HepG2 (cell line): ENCODE measurements around the gene JSRP1. TPM values are rescaled to one million over a fixed set of nuclear protein-coding genes. Genes with fewer than 3 reads are reported as not detected.

ENCODE experiments used
- CAMTA2 ChIP-seq: sonication (generic); formaldehyde crosslinking; IDR thresholded peaks from 2 replicates; pipeline ENCODE4 v1.4.0; 2020; ENCODE audit warnings: mild to moderate bottlenecking, missing genetic modification reagents, borderline replicate concordance
- CCDC6 ChIP-seq: sonication (generic); formaldehyde crosslinking; IDR thresholded peaks from 2 replicates; pipeline ENCODE4 v1.8.1; 2022; ENCODE audit warnings: mild to moderate bottlenecking, missing genetic modification reagents, moderate library complexity
- KAT7 ChIP-seq: IDR thresholded peaks from 2 replicates; pipeline ENCODE4 v1.6.1; 2018; ENCODE audit warnings: borderline replicate concordance, missing compliant biosample characterization
- MTA3 ChIP-seq: sonication (generic); formaldehyde crosslinking; IDR thresholded peaks from 2 replicates; pipeline ENCODE4 v1.4.0; 2020; ENCODE audit warnings: missing genetic modification reagents
- MXD4 ChIP-seq: IDR thresholded peaks from 2 replicates; pipeline ENCODE4 v1.6.1; 2016; ENCODE audit warnings: mild to moderate bottlenecking, missing biosample characterization, missing genetic modification reagents
- RORA ChIP-seq: sonication (generic); formaldehyde crosslinking; IDR thresholded peaks from 2 replicates; pipeline ENCODE4 v1.5.0; 2020; ENCODE audit warnings: mild to moderate bottlenecking, missing genetic modification reagents, moderate library complexity
- SP5 ChIP-seq: IDR thresholded peaks from 2 replicates; pipeline ENCODE4 v1.6.1; 2016; ENCODE audit warnings: low read depth, borderline replicate concordance
- SSRP1 ChIP-seq: IDR thresholded peaks from 2 replicates; pipeline ENCODE4 v1.6.1; 2016; ENCODE audit warnings: control low read depth
- TARDBP ChIP-seq: sonication (generic); formaldehyde crosslinking; IDR thresholded peaks from 2 replicates; pipeline ENCODE4 v1.8.0; 2022; ENCODE audit warnings: mild to moderate bottlenecking, missing genetic modification reagents
- ZKSCAN8 ChIP-seq: IDR thresholded peaks from 2 replicates; pipeline ENCODE4 v1.6.1; 2016; ENCODE audit warnings: borderline replicate concordance, missing genetic modification reagents, missing compliant biosample characterization
- ZMYM4 ChIP-seq: sonication (generic); formaldehyde crosslinking; IDR thresholded peaks from 2 replicates; pipeline ENCODE4 v1.8.1; 2023; ENCODE audit warnings: mild to moderate bottlenecking, missing genetic modification reagents
- ZNF205 ChIP-seq: IDR thresholded peaks from 2 replicates; pipeline ENCODE4 v1.6.1; 2018; ENCODE audit warnings: missing biosample characterization, missing genetic modification reagents
- ZNF496 ChIP-seq: sonication (generic); formaldehyde crosslinking; IDR thresholded peaks from 2 replicates; pipeline ENCODE4 v1.8.1; 2023; ENCODE audit warnings: mild to moderate bottlenecking, moderate library complexity, missing genetic modification reagents; ENCODE audit not compliant: insufficient replicate concordance
- ZNF564 ChIP-seq: sonication (generic); formaldehyde crosslinking; IDR thresholded peaks from 2 replicates; pipeline ENCODE4 v1.8.1; 2023; ENCODE audit warnings: mild to moderate bottlenecking, missing genetic modification reagents
- polyA plus RNA-seq, 8 experiments: library from polyadenylated mRNA; depleted of rRNA in 3 of 8; stranded (reverse) in 7 of 8; unstranded in 1 of 8; fragments of >200 nt; fragmentation: Illumina TruSeq in 4 of 8; extraction: Trizol in 4 of 8; gene quantifications; 2 replicates each; pipeline versions ENCODE4 v1.2.1 to v1.2.3, GENCODE V29; 2011 to 2016; ENCODE audit warnings: low read depth in 4 of 8, missing spikeins in 1 of 8, mixed read lengths in 1 of 8; ENCODE audit not compliant: insufficient read depth in 1 of 8
- total RNA-seq, 5 experiments: library from RNA; depleted of rRNA; stranded (reverse); fragments of >200 nt; fragmentation: Illumina TruSeq; extraction: Trizol; gene quantifications; 2 replicates each; pipeline ENCODE4 v1.2.3, GENCODE V29; 2016; ENCODE audit warnings: low read depth in 1 of 5
- TF ChIP-seq, protein P1 (sequence below): sonication (generic); formaldehyde crosslinking; IDR thresholded peaks from 2 replicates; pipeline ENCODE4 v1.4.0; 2020; ENCODE audit warnings: mild to moderate bottlenecking, missing genetic modification reagents
- TF ChIP-seq, protein P2 (sequence below): sonication (generic); formaldehyde crosslinking; IDR thresholded peaks from 2 replicates; pipeline ENCODE4 v1.9.0; 2021; ENCODE audit warnings: missing genetic modification reagents, mild to moderate bottlenecking, borderline replicate concordance
- TF ChIP-seq, protein P3 (sequence below): sonication (generic); formaldehyde crosslinking; IDR thresholded peaks from 2 replicates; pipeline ENCODE4 v1.4.0; 2020; ENCODE audit warnings: mild to moderate bottlenecking, missing genetic modification reagents
- TF ChIP-seq, protein P4 (sequence below): IDR thresholded peaks from 2 replicates; pipeline ENCODE4 v1.4.0; 2020; ENCODE audit warnings: mild to moderate bottlenecking, missing genetic modification reagents
- TF ChIP-seq, protein P5 (sequence below): sonication (generic); formaldehyde crosslinking; conservative IDR thresholded peaks from 2 replicates; pipeline ENCODE4 v1.8.0; 2022; ENCODE audit warnings: low read depth, missing genetic modification reagents
- TF ChIP-seq, protein P6 (sequence below): sonication (generic); formaldehyde crosslinking; IDR thresholded peaks from 2 replicates; pipeline ENCODE4 v1.4.0; 2020; ENCODE audit warnings: missing genetic modification reagents

JSRP1 gene
- total and polyA plus RNA-seq, 2 of the 13 experiments (the other 11 are each of a cell fraction or from before 2014, with no cell fraction given) = 0.16 to 0.38 TPM

DNA sequence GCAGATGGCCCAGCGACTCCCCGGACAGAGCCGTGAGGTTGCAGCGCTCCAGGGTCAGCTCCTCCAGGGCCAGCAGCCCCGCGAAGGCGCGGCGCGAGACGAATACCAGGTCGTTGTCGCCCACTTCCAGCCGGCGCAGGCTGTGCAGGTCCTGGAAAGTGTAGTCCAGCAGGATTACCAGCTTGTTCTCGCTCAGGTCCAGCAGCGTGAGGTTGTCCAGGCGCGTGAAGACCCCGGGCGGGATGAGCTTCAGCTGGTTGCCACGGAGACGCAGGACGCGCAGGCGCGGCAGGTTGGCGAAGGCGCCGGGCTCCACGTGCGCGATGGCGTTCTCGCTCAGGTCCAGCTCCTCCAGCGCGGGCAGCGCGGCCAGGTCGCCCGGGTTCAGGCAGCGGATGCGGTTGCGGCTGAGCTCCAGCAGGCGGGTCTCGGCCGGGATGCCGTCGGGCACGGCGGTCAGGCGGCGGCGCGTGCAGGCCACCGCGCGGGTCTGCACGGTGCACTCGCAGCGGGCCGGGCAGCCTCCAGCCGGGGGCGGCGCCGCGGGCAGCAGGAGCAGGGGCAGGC, 35.1 kb upstream of the JSRP1 start (continued):
- TF ChIP-seq, protein P1, sequence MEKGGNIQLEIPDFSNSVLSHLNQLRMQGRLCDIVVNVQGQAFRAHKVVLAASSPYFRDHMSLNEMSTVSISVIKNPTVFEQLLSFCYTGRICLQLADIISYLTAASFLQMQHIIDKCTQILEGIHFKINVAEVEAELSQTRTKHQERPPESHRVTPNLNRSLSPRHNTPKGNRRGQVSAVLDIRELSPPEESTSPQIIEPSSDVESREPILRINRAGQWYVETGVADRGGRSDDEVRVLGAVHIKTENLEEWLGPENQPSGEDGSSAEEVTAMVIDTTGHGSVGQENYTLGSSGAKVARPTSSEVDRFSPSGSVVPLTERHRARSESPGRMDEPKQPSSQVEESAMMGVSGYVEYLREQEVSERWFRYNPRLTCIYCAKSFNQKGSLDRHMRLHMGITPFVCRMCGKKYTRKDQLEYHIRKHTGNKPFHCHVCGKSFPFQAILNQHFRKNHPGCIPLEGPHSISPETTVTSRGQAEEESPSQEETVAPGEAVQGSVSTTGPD = no peak
- TF ChIP-seq TARDBP (CRISPR knock-in tag) = no peak
- TF ChIP-seq SP5 = no peak
- no peak for TF ChIP-seq CAMTA2 (CRISPR knock-in tag)
- no peak for TF ChIP-seq ZMYM4 (CRISPR knock-in tag)
- no peak for TF ChIP-seq SSRP1 (CRISPR knock-in tag)
- no peak for TF ChIP-seq MTA3
- TF ChIP-seq KAT7 = no peak
- TF ChIP-seq, protein P2, sequence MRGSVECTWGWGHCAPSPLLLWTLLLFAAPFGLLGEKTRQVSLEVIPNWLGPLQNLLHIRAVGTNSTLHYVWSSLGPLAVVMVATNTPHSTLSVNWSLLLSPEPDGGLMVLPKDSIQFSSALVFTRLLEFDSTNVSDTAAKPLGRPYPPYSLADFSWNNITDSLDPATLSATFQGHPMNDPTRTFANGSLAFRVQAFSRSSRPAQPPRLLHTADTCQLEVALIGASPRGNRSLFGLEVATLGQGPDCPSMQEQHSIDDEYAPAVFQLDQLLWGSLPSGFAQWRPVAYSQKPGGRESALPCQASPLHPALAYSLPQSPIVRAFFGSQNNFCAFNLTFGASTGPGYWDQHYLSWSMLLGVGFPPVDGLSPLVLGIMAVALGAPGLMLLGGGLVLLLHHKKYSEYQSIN (CRISPR knock-in tag) = no peak
- TF ChIP-seq ZKSCAN8 (CRISPR knock-in tag) = no peak
- no peak for TF ChIP-seq ZNF564 (CRISPR knock-in tag)
- peak; percentile 41; the same call in 1 of the 2 replicates for TF ChIP-seq MXD4 (CRISPR knock-in tag)
- TF ChIP-seq RORA (CRISPR knock-in tag) = no peak
- TF ChIP-seq, protein P3, sequence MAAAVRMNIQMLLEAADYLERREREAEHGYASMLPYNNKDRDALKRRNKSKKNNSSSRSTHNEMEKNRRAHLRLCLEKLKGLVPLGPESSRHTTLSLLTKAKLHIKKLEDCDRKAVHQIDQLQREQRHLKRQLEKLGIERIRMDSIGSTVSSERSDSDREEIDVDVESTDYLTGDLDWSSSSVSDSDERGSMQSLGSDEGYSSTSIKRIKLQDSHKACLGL = peak; percentile 72; the same call in 1 of the 2 replicates
- TF ChIP-seq ZNF205 (CRISPR knock-in tag) = no peak
- TF ChIP-seq, protein P4, sequence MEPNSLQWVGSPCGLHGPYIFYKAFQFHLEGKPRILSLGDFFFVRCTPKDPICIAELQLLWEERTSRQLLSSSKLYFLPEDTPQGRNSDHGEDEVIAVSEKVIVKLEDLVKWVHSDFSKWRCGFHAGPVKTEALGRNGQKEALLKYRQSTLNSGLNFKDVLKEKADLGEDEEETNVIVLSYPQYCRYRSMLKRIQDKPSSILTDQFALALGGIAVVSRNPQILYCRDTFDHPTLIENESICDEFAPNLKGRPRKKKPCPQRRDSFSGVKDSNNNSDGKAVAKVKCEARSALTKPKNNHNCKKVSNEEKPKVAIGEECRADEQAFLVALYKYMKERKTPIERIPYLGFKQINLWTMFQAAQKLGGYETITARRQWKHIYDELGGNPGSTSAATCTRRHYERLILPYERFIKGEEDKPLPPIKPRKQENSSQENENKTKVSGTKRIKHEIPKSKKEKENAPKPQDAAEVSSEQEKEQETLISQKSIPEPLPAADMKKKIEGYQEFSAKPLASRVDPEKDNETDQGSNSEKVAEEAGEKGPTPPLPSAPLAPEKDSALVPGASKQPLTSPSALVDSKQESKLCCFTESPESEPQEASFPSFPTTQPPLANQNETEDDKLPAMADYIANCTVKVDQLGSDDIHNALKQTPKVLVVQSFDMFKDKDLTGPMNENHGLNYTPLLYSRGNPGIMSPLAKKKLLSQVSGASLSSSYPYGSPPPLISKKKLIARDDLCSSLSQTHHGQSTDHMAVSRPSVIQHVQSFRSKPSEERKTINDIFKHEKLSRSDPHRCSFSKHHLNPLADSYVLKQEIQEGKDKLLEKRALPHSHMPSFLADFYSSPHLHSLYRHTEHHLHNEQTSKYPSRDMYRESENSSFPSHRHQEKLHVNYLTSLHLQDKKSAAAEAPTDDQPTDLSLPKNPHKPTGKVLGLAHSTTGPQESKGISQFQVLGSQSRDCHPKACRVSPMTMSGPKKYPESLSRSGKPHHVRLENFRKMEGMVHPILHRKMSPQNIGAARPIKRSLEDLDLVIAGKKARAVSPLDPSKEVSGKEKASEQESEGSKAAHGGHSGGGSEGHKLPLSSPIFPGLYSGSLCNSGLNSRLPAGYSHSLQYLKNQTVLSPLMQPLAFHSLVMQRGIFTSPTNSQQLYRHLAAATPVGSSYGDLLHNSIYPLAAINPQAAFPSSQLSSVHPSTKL (CRISPR knock-in tag) = no peak
- no peak for TF ChIP-seq CCDC6 (CRISPR knock-in tag)
- TF ChIP-seq, protein P5, sequence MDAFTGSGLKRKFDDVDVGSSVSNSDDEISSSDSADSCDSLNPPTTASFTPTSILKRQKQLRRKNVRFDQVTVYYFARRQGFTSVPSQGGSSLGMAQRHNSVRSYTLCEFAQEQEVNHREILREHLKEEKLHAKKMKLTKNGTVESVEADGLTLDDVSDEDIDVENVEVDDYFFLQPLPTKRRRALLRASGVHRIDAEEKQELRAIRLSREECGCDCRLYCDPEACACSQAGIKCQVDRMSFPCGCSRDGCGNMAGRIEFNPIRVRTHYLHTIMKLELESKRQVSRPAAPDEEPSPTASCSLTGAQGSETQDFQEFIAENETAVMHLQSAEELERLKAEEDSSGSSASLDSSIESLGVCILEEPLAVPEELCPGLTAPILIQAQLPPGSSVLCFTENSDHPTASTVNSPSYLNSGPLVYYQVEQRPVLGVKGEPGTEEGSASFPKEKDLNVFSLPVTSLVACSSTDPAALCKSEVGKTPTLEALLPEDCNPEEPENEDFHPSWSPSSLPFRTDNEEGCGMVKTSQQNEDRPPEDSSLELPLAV (CRISPR knock-in tag) = no peak
- TF ChIP-seq, protein P6, sequence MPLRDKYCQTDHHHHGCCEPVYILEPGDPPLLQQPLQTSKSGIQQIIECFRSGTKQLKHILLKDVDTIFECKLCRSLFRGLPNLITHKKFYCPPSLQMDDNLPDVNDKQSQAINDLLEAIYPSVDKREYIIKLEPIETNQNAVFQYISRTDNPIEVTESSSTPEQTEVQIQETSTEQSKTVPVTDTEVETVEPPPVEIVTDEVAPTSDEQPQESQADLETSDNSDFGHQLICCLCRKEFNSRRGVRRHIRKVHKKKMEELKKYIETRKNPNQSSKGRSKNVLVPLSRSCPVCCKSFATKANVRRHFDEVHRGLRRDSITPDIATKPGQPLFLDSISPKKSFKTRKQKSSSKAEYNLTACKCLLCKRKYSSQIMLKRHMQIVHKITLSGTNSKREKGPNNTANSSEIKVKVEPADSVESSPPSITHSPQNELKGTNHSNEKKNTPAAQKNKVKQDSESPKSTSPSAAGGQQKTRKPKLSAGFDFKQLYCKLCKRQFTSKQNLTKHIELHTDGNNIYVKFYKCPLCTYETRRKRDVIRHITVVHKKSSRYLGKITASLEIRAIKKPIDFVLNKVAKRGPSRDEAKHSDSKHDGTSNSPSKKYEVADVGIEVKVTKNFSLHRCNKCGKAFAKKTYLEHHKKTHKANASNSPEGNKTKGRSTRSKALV = peak; percentile 99
- TF ChIP-seq ZNF496 (CRISPR knock-in tag) = no peak
